IPS DF 4.7 (cell line): ENCODE data around the gene PFKL.
"Not testable (repeated sequence)": the region's sequence is repeated elsewhere in the genome, so short reads cannot be mapped to it uniquely, and the experiment has no call there.

Experiments used
- DNase-seq: peaks from one replicate; pipeline ENCODE4 v3.0.0-alpha.2; 2013; ENCODE audit warnings: low spot score; ENCODE audit errors: extremely low read depth

PFKL gene

GRCh38 chr21:44327603-44327974 is 27.7 kb downstream of the PFKL start:
- no peak for DNase-seq

GRCh38 chr21:44328242-44328895 is 28.5 kb downstream of the PFKL start:
- DNase-seq, result no peak

- no peak for DNase-seq
These were observed 29.4 kb downstream of the PFKL start for GRCh38 chr21:44329086-44329889.

- no peak for DNase-seq
These were observed 30.3 kb downstream of the PFKL start for GRCh38 chr21:44329971-44330681.

GRCh38 chr21:44330698-44331097 is 30.8 kb downstream of the PFKL start:
- no peak for DNase-seq

- no peak for DNase-seq
These were observed 31.4 kb downstream of the PFKL start for GRCh38 chr21:44331209-44331608.

- DNase-seq, result no peak
These were observed 31.9 kb downstream of the PFKL start for GRCh38 chr21:44331650-44332307.

GRCh38 chr21:44332383-44332782 is 32.5 kb downstream of the PFKL start:
- no peak for DNase-seq

GRCh38 chr21:44332965-44333364 is 33.1 kb downstream of the PFKL start:
- no peak for DNase-seq

GRCh38 chr21:44333509-44334328 is 33.9 kb downstream of the PFKL start:
- DNase-seq, result no peak

GRCh38 chr21:44334329-44335030 is 34.6 kb downstream of the PFKL start:
- no peak for DNase-seq

GRCh38 chr21:44335266-44336059 is 35.6 kb downstream of the PFKL start:
- DNase-seq, result no peak

- DNase-seq, result no peak
These were observed 37.6 kb downstream of the PFKL start for GRCh38 chr21:44337449-44337848.

GRCh38 chr21:44337941-44338895 is 38.4 kb downstream of the PFKL start:
- no peak for DNase-seq

- peak; percentile 33 for DNase-seq
These were observed 39.4 kb downstream of the PFKL start, which contains the start of gene CFAP410 for GRCh38 chr21:44338971-44339910. TSS of gene CFAP410 (minus strand) at chr21:44339390. CDS start at chr21:44339194, 196 bp downstream.

GRCh38 chr21:44341726-44342458 is 42.0 kb downstream of the PFKL start:
- DNase-seq, result not testable (repeated sequence)
